Immature natural killer cell (primary cell): ENCODE results near the gene DAND5. TPM values are rescaled to one million over a fixed set of nuclear protein-coding genes. Genes with fewer than 3 reads are reported as not detected.

ENCODE experiments used
- DNase-seq, 3 donors: peaks; one replicate each; pipeline ENCODE4 v3.0.0; 2022; ENCODE audit warnings: mixed read lengths in 1 of 3
- H3K27ac Mint-ChIP-seq, 6 donors: one replicate each; pipeline ENCODE4 v1.8.0; 2020; ENCODE audit warnings: mixed read lengths in 6 of 6, mild to moderate bottlenecking in 5 of 6, inconsistent platforms in 4 of 6, moderate library complexity in 3 of 6
- H3K27me3 Mint-ChIP-seq, 3 donors: one replicate each; pipeline ENCODE4 v1.8.0; 2020 to 2021; ENCODE audit warnings: low read depth in 3 of 3, mild to moderate bottlenecking in 3 of 3, mixed read lengths in 3 of 3, moderate library complexity in 3 of 3, inconsistent platforms in 1 of 3
- H3K36me3 Mint-ChIP-seq, 3 donors: one replicate each; pipeline ENCODE4 v1.8.0; 2020; ENCODE audit warnings: mixed read lengths in 3 of 3, inconsistent platforms in 2 of 3, mild to moderate bottlenecking in 2 of 3
- H3K4me1 Mint-ChIP-seq, 2 donors: one replicate each; pipeline ENCODE4 v1.8.0; 2020; ENCODE audit warnings: inconsistent platforms in 2 of 2, mild to moderate bottlenecking in 2 of 2, mixed read lengths in 2 of 2, moderate library complexity in 1 of 2
- H3K4me3 Mint-ChIP-seq, 5 donors: one replicate each; pipeline ENCODE4 v1.8.0; 2020; ENCODE audit warnings: mild to moderate bottlenecking in 5 of 5, mixed read lengths in 5 of 5, inconsistent platforms in 3 of 5, moderate library complexity in 3 of 5
- H3K9me3 Mint-ChIP-seq, 6 donors: one replicate each; pipeline ENCODE4 v1.8.0; 2020; ENCODE audit warnings: mild to moderate bottlenecking in 6 of 6, mixed read lengths in 6 of 6, inconsistent platforms in 4 of 6, moderate library complexity in 3 of 6
- polyA plus RNA-seq, 3 donors: library from polyadenylated mRNA; unstranded; fragments of 300-500 nt; fragmentation: Illumina TruSeq; gene quantifications; one replicate each; pipeline ENCODE4 v1.2.3, GENCODE V29; 2021

The DAND5 gene
- polyA plus RNA-seq, 3 donors from 2014 or later: not detected

GRCh38 chr19:13014921-13015280 is 45.5 kb downstream of the DAND5 start:
- peak overlapping the region in 2 of 5 donors; percentile 76 to 91 for H3K4me3 Mint-ChIP-seq
- H3K9me3 Mint-ChIP-seq: peaks cover 0 to 9% (median 0%) of the 10 kb centered on the region in 6 donors
- peaks cover 24 to 27% of the 10 kb centered on the region in 2 donors for H3K4me1 Mint-ChIP-seq
- DNase-seq: no peak
- no peaks in the 10 kb centered on the region for H3K36me3 Mint-ChIP-seq
- H3K27ac Mint-ChIP-seq: peak overlapping the region in 1 of 6 donors; percentile 74
- peaks cover 41 to 74% (median 46%) of the 10 kb centered on the region in 3 donors for H3K27me3 Mint-ChIP-seq

DNA sequence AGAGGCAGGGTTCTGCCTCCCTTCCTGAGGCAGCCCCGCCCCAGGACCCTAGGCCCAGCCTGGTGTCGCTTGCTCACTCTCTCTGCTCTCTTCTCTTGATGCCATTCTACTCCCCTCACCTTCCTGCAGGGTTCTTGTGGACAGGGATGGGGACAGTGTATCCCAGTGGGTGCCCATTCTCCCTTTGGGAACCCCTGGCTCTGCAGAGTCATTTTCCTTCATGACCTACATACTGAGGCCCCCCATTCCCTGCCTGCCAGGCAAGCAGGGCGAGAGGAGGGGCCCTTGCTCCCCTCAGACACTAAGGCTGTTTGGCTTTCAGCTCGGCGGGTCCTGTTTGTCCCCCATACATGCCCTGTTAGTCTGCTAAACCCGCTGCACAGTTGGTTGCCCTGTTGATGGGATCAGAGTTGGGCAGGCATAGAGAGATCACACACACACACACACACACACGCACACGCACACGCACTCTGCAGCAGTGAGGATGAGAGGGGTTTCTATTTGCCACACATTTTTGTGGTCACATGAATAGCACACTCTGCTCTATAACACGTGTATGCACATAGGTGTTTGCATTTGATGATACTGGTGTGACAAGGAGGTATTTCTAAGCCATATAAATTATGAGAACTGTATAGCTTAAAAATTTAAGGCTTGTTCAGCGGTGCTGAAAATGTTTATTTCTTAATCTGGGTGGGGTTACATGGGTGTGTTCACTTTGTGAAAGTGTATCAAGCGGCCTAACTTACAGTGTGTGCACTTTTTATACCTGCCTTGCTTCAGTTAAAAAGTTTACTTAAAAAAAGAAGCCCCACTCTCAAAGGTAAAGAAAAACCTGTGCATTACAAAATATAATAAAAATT is 46.2 kb downstream of the DAND5 start:
- H3K4me3 Mint-ChIP-seq: peak overlapping the region in 1 of 5 donors; percentile 29
- peaks cover 0 to 9% (median 0%) of the 10 kb centered on the region in 6 donors for H3K9me3 Mint-ChIP-seq
- DNase-seq: no peak
- H3K36me3 Mint-ChIP-seq: no peaks in the 10 kb centered on the region
- H3K4me1 Mint-ChIP-seq: peaks cover 24 to 27% of the 10 kb centered on the region in 2 donors
- peaks cover 39 to 69% (median 43%) of the 10 kb centered on the region in 3 donors for H3K27me3 Mint-ChIP-seq
- H3K27ac Mint-ChIP-seq: no peak overlapping the region

DNA sequence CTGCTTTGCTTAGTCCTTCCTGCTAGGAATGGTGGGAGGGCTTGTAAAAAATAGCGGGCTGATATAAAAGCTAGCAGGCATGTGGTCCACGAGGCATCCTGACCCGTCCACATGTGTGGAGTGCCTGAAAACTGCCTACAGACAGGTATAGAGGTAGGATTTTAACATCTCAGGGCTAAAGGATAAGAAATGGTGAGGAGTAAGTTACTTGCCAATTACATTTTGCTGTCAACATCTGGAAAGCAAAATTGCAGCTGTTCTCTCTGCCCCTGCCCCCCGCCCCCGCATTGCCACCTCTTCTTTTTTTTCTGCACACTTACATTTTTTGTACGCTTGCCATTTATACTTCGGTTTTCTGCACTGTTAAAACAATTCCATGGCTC is 46.9 kb downstream of the DAND5 start:
- Mint-ChIP-seq H3K36me3 (no peaks in the 10 kb centered on the region), H3K27me3 (peaks cover 36 to 63% (median 39%) of the 10 kb centered on the region in 3 donors), H3K4me1 (peaks cover 24 to 27% of the 10 kb centered on the region in 2 donors), H3K4me3 (no peak overlapping the region), H3K9me3 (peaks cover 0 to 9% (median 0%) of the 10 kb centered on the region in 6 donors), H3K27ac (no peak overlapping the region)
- no peak for DNase-seq

- Mint-ChIP-seq H3K4me1 (peaks cover 21 to 27% of the 10 kb centered on the region in 2 donors), H3K36me3 (no peaks in the 10 kb centered on the region), H3K9me3 (peaks cover 0 to 9% (median 0%) of the 10 kb centered on the region in 6 donors), H3K27me3 (peaks cover 33 to 61% (median 35%) of the 10 kb centered on the region in 3 donors), H3K27ac (no peak overlapping the region), H3K4me3 (no peak overlapping the region)
- DNase-seq: no peak
Observed at GRCh38 chr19:13016628-13017305, 47.4 kb downstream of the DAND5 start.

DNA sequence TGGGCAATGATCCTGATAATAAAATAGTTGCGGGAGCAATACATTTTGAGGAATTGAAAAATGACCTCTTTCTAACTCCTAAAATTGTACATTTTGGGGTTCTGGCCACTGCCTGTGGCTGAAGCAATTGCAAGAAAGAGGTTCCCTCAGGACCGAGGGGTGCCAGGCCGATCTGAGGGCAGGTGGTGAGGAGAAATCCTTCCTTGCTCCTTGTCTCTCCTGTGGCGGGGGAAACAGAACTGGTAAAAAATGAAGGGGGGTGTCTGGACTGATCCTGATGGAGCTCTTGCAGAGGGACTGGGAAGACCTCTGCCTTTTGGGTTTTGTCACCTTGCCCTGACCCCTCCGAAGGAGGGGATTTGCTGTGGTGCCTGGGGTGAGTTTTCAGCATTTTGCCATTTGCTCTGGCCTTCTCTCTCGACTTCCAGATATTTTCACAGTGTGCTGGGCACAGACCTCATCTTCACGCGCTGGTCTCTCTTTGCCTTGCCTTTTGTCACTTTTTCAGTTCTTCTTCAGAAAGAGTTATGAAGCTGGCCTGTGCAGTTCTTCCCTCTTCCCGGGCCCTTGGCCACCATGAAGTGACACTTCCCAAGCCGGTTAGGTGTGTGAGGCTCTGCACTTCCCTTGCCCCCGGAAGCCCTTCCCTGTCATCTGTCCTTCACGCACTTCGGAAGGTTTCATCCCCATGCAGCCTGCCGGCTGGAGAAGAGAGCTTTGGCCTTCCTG is 48.1 kb downstream of the DAND5 start:
- H3K36me3 Mint-ChIP-seq: no peaks in the 10 kb centered on the region
- peaks cover 31 to 57% (median 37%) of the 10 kb centered on the region in 3 donors for H3K27me3 Mint-ChIP-seq
- H3K27ac Mint-ChIP-seq: no peak overlapping the region

DNA sequence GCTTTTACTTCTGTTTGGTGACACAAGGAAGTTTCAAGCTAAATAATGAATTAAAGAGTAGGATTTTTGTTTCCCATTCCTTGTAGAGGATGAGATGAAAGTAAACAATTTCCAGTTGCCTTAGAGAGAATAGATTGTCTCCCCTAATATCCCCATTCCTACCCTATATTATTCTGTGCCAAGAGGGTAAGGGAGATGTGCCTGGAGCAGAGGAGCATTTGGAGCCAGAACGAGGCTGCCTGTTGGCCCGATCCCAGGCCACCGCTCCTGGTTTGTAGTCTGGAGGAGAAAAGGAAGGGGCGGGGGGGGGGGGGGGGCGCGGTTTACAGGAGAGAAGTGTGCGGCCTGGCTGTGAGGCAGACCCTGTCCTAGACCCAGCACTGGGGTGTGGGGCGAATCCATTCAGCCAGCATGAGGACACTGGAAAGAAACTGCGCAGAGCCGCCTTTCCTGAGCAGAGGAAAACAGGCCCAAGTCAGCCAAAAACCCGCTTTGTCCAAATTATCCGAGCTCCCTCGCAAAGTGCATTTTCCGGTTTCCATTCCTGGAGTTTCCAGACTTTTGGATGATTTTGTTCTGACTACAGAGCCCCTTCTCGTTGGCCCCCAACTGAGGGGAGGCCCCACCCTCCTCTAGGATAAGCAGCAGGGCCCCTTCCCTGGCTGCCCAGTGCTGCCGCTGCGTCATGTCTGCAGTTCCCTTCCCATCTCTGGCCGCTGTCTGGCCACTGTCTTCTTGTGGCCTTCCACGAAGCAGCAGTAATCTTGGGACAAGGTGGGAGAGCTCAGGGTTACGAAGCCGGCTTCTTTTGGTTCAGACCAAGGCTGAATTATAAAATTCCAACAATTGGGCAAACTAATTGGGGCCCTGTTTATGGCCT is 48.9 kb downstream of the DAND5 start:
- Mint-ChIP-seq H3K4me3 (no peak overlapping the region), H3K4me1 (peaks cover 15 to 23% of the 10 kb centered on the region in 2 donors), H3K27ac (no peak overlapping the region), H3K9me3 (peaks cover 0 to 6% (median 0%) of the 10 kb centered on the region in 6 donors), H3K27me3 (peaks cover 29 to 51% (median 33%) of the 10 kb centered on the region in 3 donors), H3K36me3 (no peaks in the 10 kb centered on the region)
- no peak for DNase-seq

More for the DNA sequence above, 48.1 kb downstream of the DAND5 start:
- no peak for DNase-seq
- Mint-ChIP-seq H3K4me3 (no peak overlapping the region), H3K4me1 (peaks cover 20 to 25% of the 10 kb centered on the region in 2 donors), H3K9me3 (peaks cover 0 to 9% (median 0%) of the 10 kb centered on the region in 6 donors)

- peaks cover 12 to 23% of the 10 kb centered on the region in 2 donors for H3K4me1 Mint-ChIP-seq
- peaks cover 0 to 1% (median under 1%) of the 10 kb centered on the region in 3 donors for H3K36me3 Mint-ChIP-seq
- H3K9me3 Mint-ChIP-seq: peaks cover 0 to 2% (median 0%) of the 10 kb centered on the region in 6 donors
- no peak overlapping the region for H3K27ac Mint-ChIP-seq
- H3K4me3 Mint-ChIP-seq: no peak overlapping the region
- H3K27me3 Mint-ChIP-seq: peaks cover 25 to 47% (median 30%) of the 10 kb centered on the region in 3 donors
- no peak for DNase-seq
Observed at GRCh38 chr19:13019332-13019731, 50.0 kb downstream of the DAND5 start.

GRCh38 chr19:13020002-13020414 is 50.6 kb downstream of the DAND5 start:
- H3K36me3 Mint-ChIP-seq: peaks cover 0 to 5% (median 4%) of the 10 kb centered on the region in 3 donors
- peaks cover 14 to 23% of the 10 kb centered on the region in 2 donors for H3K4me1 Mint-ChIP-seq
- DNase-seq: no peak
- H3K27me3 Mint-ChIP-seq: peaks cover 26 to 47% (median 30%) of the 10 kb centered on the region in 3 donors
- H3K4me3 Mint-ChIP-seq: no peak overlapping the region
- H3K9me3 Mint-ChIP-seq: peaks cover 0 to 1% (median 0%) of the 10 kb centered on the region in 6 donors
- peak overlapping the region in 1 of 6 donors; percentile 7 for H3K27ac Mint-ChIP-seq

DNA sequence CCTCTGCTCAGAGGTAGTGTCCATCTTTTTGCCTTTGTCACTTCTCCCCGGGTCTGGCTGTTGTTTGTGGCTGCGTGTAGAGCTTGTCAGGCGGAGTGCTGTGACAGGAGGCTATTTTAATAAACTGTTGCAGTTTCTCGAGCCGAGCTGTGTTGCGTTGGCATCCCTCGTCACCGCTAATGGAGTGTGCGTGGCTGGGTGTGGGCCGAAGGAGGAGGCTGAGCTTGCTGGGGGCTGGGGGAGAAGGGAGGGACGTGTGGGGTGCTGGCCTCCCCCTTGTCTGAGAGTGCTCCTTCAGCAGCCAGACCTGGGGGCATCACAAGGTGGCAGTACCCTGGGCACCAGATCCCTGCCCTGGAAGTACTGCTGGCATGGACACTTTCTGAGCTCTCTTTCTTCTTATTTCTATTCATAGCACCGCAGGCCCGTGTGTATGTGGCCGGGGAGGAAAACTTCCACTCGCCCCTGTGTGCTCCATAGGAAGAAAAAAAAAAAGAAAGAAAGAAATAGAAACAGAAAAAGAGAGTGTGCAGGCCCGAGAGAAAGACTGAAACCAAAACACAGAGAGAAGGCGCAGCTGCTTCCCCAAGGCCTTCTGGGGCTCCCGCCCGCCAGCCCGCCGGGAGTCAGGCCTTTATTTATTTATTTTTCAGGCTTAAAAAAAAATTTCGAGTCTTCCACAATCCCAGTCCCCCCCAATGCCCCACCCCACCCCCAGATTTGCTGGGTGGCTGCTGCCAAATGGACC is 52.9 kb downstream of the DAND5 start:
- Mint-ChIP-seq H3K27me3 (peaks cover 27 to 45% (median 36%) of the 10 kb centered on the region in 3 donors), H3K27ac (no peak overlapping the region), H3K4me3 (peak overlapping the region in 4 of 5 donors; percentile 12 to 57 (median 29)), H3K36me3 (peaks cover 4 to 8% (median 6%) of the 10 kb centered on the region in 3 donors), H3K4me1 (peaks cover 17 to 30% of the 10 kb centered on the region in 2 donors), H3K9me3 (peaks cover 0 to 1% (median 0%) of the 10 kb centered on the region in 6 donors)
- no peak for DNase-seq

GRCh38 chr19:13022859-13023636 is 53.7 kb downstream of the DAND5 start:
- H3K27me3 Mint-ChIP-seq: peaks cover 25 to 38% (median 34%) of the 10 kb centered on the region in 3 donors

GRCh38 chr19:13023656-13024055 is 54.3 kb downstream of the DAND5 start:
- Mint-ChIP-seq H3K4me1 (peaks cover 17 to 30% of the 10 kb centered on the region in 2 donors), H3K27ac (no peak overlapping the region)

More at GRCh38 chr19:13022859-13023636, 53.7 kb downstream of the DAND5 start:
- Mint-ChIP-seq H3K36me3 (peaks cover 4 to 8% (median 6%) of the 10 kb centered on the region in 3 donors), H3K4me3 (peak overlapping the region; percentile 54 to 69 (median 60)), H3K4me1 (peaks cover 17 to 30% of the 10 kb centered on the region in 2 donors), H3K27ac (peak overlapping the region in 1 of 6 donors; percentile 54), H3K9me3 (peaks cover 0 to 1% (median 0%) of the 10 kb centered on the region in 6 donors)
- DNase-seq: peak in 1 of 3 donors; percentile 12

More at GRCh38 chr19:13023656-13024055, 54.3 kb downstream of the DAND5 start:
- Mint-ChIP-seq H3K4me3 (peak overlapping the region; percentile 45 to 67 (median 60)), H3K36me3 (peaks cover 4 to 8% (median 6%) of the 10 kb centered on the region in 3 donors), H3K9me3 (peaks cover 0 to 1% (median 0%) of the 10 kb centered on the region in 6 donors), H3K27me3 (peaks cover 25 to 39% (median 34%) of the 10 kb centered on the region in 3 donors)
- DNase-seq: no peak
